Measurements from ENCODE around the gene HOXC4.

Gene HOXC4

DNA sequence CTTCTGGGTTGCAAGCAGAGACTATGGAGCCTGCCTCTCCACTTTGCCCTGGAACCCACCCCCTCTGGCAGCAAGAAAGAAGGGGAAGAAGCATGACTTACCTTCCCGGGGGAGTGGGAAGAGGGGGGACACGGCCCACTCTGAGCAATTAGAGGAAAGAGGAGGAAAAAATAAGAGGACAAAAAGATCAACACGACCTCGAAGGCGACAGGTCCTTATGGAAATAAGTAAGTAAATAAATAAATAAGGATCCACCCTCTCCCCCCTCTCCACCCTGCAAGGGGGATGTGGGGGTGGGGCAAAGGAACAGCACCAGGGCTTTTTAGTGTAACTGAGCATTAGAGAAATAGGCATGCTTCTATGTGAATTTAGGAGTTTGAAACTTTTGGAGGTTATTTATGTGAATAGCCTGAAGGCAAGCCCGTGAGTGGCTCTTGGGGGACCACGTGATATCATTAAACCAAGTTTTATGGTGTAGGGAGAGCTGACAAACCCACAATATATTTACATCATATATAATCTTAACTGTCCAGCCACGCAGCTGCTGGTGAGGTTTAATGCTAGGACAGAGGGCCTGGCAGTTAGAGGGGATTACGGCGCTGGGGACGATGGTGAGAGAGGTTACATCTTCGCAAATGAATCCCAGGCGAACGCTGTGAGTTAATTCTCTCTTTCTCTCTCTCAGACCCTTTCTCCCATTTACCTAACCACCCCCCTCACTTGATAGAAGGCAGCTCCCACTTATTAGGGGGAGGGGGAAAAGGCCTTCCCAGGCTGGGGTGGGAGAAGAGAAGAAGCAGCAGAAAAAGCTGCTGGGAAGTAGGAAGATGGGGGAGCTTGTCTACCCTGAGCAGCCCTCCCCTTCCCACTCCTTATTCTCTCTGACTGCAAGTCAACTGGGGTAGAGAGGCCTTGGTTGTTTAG lies 16.0 kb upstream of the HOXC4 start (continued):
- TF ChIP-seq TRIM28 (IDR thresholded peaks at IDR 0.05; ENCODE audit: borderline replicate concordance, low read length): peak; percentile 67; the same call in 1 of the 2 replicates
- TF ChIP-seq BCL11B (tag by site-specific recombination; IDR thresholded peaks at IDR 0.05; ENCODE audit: low read depth): peak; percentile 64
- peak; percentile 87 for TF ChIP-seq ZSCAN30 (tag by site-specific recombination; IDR thresholded peaks at IDR 0.05)
- peak; percentile 56; the same call in 1 of the 2 replicates for TF ChIP-seq BCL11A (tag by site-specific recombination; IDR thresholded peaks at IDR 0.05; ENCODE audit: low read depth)
- TF ChIP-seq, protein P1, sequence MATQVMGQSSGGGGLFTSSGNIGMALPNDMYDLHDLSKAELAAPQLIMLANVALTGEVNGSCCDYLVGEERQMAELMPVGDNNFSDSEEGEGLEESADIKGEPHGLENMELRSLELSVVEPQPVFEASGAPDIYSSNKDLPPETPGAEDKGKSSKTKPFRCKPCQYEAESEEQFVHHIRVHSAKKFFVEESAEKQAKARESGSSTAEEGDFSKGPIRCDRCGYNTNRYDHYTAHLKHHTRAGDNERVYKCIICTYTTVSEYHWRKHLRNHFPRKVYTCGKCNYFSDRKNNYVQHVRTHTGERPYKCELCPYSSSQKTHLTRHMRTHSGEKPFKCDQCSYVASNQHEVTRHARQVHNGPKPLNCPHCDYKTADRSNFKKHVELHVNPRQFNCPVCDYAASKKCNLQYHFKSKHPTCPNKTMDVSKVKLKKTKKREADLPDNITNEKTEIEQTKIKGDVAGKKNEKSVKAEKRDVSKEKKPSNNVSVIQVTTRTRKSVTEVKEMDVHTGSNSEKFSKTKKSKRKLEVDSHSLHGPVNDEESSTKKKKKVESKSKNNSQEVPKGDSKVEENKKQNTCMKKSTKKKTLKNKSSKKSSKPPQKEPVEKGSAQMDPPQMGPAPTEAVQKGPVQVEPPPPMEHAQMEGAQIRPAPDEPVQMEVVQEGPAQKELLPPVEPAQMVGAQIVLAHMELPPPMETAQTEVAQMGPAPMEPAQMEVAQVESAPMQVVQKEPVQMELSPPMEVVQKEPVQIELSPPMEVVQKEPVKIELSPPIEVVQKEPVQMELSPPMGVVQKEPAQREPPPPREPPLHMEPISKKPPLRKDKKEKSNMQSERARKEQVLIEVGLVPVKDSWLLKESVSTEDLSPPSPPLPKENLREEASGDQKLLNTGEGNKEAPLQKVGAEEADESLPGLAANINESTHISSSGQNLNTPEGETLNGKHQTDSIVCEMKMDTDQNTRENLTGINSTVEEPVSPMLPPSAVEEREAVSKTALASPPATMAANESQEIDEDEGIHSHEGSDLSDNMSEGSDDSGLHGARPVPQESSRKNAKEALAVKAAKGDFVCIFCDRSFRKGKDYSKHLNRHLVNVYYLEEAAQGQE (tag by site-specific recombination; IDR thresholded peaks at IDR 0.05): peak; percentile 48; the same call in 1 of the 2 replicates
- peak; percentile 69; the same call in 1 of the 2 replicates for TF ChIP-seq GLI2 (tag by site-specific recombination; IDR thresholded peaks at IDR 0.05; ENCODE audit: borderline replicate concordance, low read depth)
- peak; percentile 94 for TF ChIP-seq KLF10 (tag by site-specific recombination; IDR thresholded peaks at IDR 0.05)
- TF ChIP-seq ZNF747 (tag by site-specific recombination; IDR thresholded peaks at IDR 0.05): no peak
- TF ChIP-seq, protein P2, sequence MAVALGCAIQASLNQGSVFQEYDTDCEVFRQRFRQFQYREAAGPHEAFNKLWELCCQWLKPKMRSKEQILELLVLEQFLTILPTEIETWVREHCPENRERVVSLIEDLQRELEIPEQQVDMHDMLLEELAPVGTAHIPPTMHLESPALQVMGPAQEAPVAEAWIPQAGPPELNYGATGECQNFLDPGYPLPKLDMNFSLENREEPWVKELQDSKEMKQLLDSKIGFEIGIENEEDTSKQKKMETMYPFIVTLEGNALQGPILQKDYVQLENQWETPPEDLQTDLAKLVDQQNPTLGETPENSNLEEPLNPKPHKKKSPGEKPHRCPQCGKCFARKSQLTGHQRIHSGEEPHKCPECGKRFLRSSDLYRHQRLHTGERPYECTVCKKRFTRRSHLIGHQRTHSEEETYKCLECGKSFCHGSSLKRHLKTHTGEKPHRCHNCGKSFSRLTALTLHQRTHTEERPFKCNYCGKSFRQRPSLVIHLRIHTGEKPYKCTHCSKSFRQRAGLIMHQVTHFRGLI (tag by site-specific recombination; IDR thresholded peaks at IDR 0.05): 0 out of 2 replicates have a peak, but pooled peaks have one; percentile 32
- 0 out of 2 replicates have a peak, but pooled peaks have one; percentile 58 for TF ChIP-seq ZBTB7A (tag by site-specific recombination; IDR thresholded peaks at IDR 0.05; ENCODE audit: low read depth)
- TF ChIP-seq ZNF2 (tag by site-specific recombination; IDR thresholded peaks at IDR 0.05): no peak
- peak; percentile 25; the same call in 1 of the 2 replicates for TF ChIP-seq SP2 (tag by site-specific recombination; IDR thresholded peaks at IDR 0.05)
- TF ChIP-seq HOXA7 (CRISPR knock-in tag; IDR thresholded peaks at IDR 0.05; ENCODE audit: borderline replicate concordance): no peak
- TF ChIP-seq, protein P3, sequence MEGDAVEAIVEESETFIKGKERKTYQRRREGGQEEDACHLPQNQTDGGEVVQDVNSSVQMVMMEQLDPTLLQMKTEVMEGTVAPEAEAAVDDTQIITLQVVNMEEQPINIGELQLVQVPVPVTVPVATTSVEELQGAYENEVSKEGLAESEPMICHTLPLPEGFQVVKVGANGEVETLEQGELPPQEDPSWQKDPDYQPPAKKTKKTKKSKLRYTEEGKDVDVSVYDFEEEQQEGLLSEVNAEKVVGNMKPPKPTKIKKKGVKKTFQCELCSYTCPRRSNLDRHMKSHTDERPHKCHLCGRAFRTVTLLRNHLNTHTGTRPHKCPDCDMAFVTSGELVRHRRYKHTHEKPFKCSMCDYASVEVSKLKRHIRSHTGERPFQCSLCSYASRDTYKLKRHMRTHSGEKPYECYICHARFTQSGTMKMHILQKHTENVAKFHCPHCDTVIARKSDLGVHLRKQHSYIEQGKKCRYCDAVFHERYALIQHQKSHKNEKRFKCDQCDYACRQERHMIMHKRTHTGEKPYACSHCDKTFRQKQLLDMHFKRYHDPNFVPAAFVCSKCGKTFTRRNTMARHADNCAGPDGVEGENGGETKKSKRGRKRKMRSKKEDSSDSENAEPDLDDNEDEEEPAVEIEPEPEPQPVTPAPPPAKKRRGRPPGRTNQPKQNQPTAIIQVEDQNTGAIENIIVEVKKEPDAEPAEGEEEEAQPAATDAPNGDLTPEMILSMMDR (tag by site-specific recombination; IDR thresholded peaks at IDR 0.05): 0 out of 2 replicates have a peak, but pooled peaks have one; percentile 8
- TF ChIP-seq, protein P4, sequence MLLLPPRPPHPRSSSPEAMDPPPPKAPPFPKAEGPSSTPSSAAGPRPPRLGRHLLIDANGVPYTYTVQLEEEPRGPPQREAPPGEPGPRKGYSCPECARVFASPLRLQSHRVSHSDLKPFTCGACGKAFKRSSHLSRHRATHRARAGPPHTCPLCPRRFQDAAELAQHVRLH (tag by site-specific recombination; IDR thresholded peaks at IDR 0.05): peak; percentile 85; the same call in 1 of the 2 replicates
- TF ChIP-seq, protein P5, sequence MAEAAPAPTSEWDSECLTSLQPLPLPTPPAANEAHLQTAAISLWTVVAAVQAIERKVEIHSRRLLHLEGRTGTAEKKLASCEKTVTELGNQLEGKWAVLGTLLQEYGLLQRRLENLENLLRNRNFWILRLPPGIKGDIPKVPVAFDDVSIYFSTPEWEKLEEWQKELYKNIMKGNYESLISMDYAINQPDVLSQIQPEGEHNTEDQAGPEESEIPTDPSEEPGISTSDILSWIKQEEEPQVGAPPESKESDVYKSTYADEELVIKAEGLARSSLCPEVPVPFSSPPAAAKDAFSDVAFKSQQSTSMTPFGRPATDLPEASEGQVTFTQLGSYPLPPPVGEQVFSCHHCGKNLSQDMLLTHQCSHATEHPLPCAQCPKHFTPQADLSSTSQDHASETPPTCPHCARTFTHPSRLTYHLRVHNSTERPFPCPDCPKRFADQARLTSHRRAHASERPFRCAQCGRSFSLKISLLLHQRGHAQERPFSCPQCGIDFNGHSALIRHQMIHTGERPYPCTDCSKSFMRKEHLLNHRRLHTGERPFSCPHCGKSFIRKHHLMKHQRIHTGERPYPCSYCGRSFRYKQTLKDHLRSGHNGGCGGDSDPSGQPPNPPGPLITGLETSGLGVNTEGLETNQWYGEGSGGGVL (tag by site-specific recombination; IDR thresholded peaks at IDR 0.05): peak; percentile 76
- TF ChIP-seq ZNF510 (tag by site-specific recombination; IDR thresholded peaks at IDR 0.05; ENCODE audit: insufficient replicate concordance): no peak
- TF ChIP-seq ZSCAN16 (tag by site-specific recombination; IDR thresholded peaks at IDR 0.05): 0 out of 2 replicates have a peak, but pooled peaks have one; percentile 7
- no peak for TF ChIP-seq ZNF146 (tag by site-specific recombination; IDR thresholded peaks at IDR 0.05)
- TF ChIP-seq, protein P6, sequence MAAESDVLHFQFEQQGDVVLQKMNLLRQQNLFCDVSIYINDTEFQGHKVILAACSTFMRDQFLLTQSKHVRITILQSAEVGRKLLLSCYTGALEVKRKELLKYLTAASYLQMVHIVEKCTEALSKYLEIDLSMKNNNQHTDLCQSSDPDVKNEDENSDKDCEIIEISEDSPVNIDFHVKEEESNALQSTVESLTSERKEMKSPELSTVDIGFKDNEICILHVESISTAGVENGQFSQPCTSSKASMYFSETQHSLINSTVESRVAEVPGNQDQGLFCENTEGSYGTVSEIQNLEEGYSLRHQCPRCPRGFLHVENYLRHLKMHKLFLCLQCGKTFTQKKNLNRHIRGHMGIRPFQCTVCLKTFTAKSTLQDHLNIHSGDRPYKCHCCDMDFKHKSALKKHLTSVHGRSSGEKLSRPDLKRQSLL (tag by site-specific recombination; IDR thresholded peaks at IDR 0.05): peak; percentile 9; the same call in 1 of the 2 replicates
- TF ChIP-seq WT1 (tag by site-specific recombination; IDR thresholded peaks at IDR 0.05): peak; percentile 96
- no peak; the same call in 1 of the 2 replicates for TF ChIP-seq ZNF423 (tag by site-specific recombination; IDR thresholded peaks at IDR 0.05)
- TF ChIP-seq, protein P7, sequence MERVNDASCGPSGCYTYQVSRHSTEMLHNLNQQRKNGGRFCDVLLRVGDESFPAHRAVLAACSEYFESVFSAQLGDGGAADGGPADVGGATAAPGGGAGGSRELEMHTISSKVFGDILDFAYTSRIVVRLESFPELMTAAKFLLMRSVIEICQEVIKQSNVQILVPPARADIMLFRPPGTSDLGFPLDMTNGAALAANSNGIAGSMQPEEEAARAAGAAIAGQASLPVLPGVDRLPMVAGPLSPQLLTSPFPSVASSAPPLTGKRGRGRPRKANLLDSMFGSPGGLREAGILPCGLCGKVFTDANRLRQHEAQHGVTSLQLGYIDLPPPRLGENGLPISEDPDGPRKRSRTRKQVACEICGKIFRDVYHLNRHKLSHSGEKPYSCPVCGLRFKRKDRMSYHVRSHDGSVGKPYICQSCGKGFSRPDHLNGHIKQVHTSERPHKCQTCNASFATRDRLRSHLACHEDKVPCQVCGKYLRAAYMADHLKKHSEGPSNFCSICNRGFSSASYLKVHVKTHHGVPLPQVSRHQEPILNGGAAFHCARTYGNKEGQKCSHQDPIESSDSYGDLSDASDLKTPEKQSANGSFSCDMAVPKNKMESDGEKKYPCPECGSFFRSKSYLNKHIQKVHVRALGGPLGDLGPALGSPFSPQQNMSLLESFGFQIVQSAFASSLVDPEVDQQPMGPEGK (tag by site-specific recombination; IDR thresholded peaks at IDR 0.05): peak; percentile 60
- TF ChIP-seq, protein P8, sequence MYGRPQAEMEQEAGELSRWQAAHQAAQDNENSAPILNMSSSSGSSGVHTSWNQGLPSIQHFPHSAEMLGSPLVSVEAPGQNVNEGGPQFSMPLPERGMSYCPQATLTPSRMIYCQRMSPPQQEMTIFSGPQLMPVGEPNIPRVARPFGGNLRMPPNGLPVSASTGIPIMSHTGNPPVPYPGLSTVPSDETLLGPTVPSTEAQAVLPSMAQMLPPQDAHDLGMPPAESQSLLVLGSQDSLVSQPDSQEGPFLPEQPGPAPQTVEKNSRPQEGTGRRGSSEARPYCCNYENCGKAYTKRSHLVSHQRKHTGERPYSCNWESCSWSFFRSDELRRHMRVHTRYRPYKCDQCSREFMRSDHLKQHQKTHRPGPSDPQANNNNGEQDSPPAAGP (tag by site-specific recombination; IDR thresholded peaks at IDR 0.05): peak; percentile 79; the same call in 1 of the 2 replicates

Data from HEK293 (cell line).